ENCODE measurements around the gene THEMIS.
"Not testable (repeated sequence)": the region's sequence is repeated elsewhere in the genome, so short reads cannot be mapped to it uniquely, and the experiment has no call there.

THEMIS gene

GRCh38 chr6:127891731-127892326 lies 9.0 kb downstream of the THEMIS start:
- H3K9ac ChIP-seq (ENCODE audit: low read length), result no peak overlapping the region
- H3K4me1 ChIP-seq (ENCODE audit: low read length), result no peaks in the 10 kb centered on the region
- H3K36me3 ChIP-seq (replicated peaks; ENCODE audit: low read depth, low read length), result no peaks in the 10 kb centered on the region
- H3K27me3 ChIP-seq (ENCODE audit: low read depth, low read length), result no peaks in the 10 kb centered on the region
- H3K4me2 ChIP-seq (ENCODE audit: low read length), result no peak overlapping the region
- no peak overlapping the region for H3K4me3 ChIP-seq (ENCODE audit: low read length)
- TF ChIP-seq EZH2phosphoT487 (IDR thresholded peaks at IDR 0.05; ENCODE audit: low read depth), result no peak
- no peak for TF ChIP-seq CTCF (IDR thresholded peaks at IDR 0.05; ENCODE audit: low read depth, low read length)
- no peaks in the 10 kb centered on the region for H3K9me3 ChIP-seq (ENCODE audit: insufficient read depth, low read length)
- no peaks in the 10 kb centered on the region for H3K79me2 ChIP-seq (ENCODE audit: low read length)
- H3K27ac ChIP-seq (ENCODE audit: low read length), result no peak overlapping the region
- no peak overlapping the region for H2AFZ ChIP-seq (ENCODE audit: low read depth, low read length)
- H4K20me1 ChIP-seq (ENCODE audit: insufficient read depth, low read length), result no peaks in the 10 kb centered on the region

- H3K36me3 ChIP-seq (replicated peaks; ENCODE audit: low read depth, low read length), result no peaks in the 10 kb centered on the region
- H3K9ac ChIP-seq (ENCODE audit: low read length), result no peak overlapping the region
- H3K9me3 ChIP-seq (ENCODE audit: insufficient read depth, low read length), result no peaks in the 10 kb centered on the region
- H3K4me1 ChIP-seq (ENCODE audit: low read length), result no peaks in the 10 kb centered on the region
- TF ChIP-seq CTCF (IDR thresholded peaks at IDR 0.05; ENCODE audit: low read depth, low read length) (no peak), EZH2phosphoT487 (IDR thresholded peaks at IDR 0.05; ENCODE audit: low read depth) (no peak)
- no peaks in the 10 kb centered on the region for H3K79me2 ChIP-seq (ENCODE audit: low read length)
- H2AFZ ChIP-seq (ENCODE audit: low read depth, low read length), result no peak overlapping the region
- H3K27me3 ChIP-seq (ENCODE audit: low read depth, low read length), result no peaks in the 10 kb centered on the region
- H3K4me2 ChIP-seq (ENCODE audit: low read length), result no peak overlapping the region
- H3K4me3 ChIP-seq (ENCODE audit: low read length), result no peak overlapping the region
- H3K27ac ChIP-seq (ENCODE audit: low read length), result no peak overlapping the region
- no peaks in the 10 kb centered on the region for H4K20me1 ChIP-seq (ENCODE audit: insufficient read depth, low read length)
Measured at GRCh38 chr6:127886603-127887002, 14.3 kb downstream of the THEMIS start.

GRCh38 chr6:127884134-127884533 lies 16.7 kb downstream of the THEMIS start:
- Histone ChIP-seq H3K79me2 (ENCODE audit: low read length) (no peaks in the 10 kb centered on the region), H4K20me1 (ENCODE audit: insufficient read depth, low read length) (no peaks in the 10 kb centered on the region), H3K27me3 (ENCODE audit: low read depth, low read length) (no peaks in the 10 kb centered on the region), H2AFZ (ENCODE audit: low read depth, low read length) (no peak overlapping the region), H3K4me2 (ENCODE audit: low read length) (no peak overlapping the region), H3K4me3 (ENCODE audit: low read length) (no peak overlapping the region), H3K27ac (ENCODE audit: low read length) (no peak overlapping the region), H3K36me3 (replicated peaks; ENCODE audit: low read depth, low read length) (no peaks in the 10 kb centered on the region), H3K4me1 (ENCODE audit: low read length) (peaks cover 12% of the 10 kb centered on the region), H3K9ac (ENCODE audit: low read length) (no peak overlapping the region), H3K9me3 (ENCODE audit: insufficient read depth, low read length) (no peaks in the 10 kb centered on the region)
- TF ChIP-seq EZH2phosphoT487 (IDR thresholded peaks at IDR 0.05; ENCODE audit: low read depth) (no peak), CTCF (IDR thresholded peaks at IDR 0.05; ENCODE audit: low read depth, low read length) (no peak)

- H3K79me2 ChIP-seq (ENCODE audit: low read length); H3K4me3 ChIP-seq (ENCODE audit: low read length); H2AFZ ChIP-seq (ENCODE audit: low read depth, low read length); H3K9ac ChIP-seq (ENCODE audit: low read length); H3K9me3 ChIP-seq (ENCODE audit: insufficient read depth, low read length); H3K27ac ChIP-seq (ENCODE audit: low read length); H3K27me3 ChIP-seq (ENCODE audit: low read depth, low read length); H3K4me2 ChIP-seq (ENCODE audit: low read length); H4K20me1 ChIP-seq (ENCODE audit: insufficient read depth, low read length); H3K36me3 ChIP-seq (replicated peaks; ENCODE audit: low read depth, low read length): not testable (repeated sequence)
- H3K4me1 ChIP-seq (ENCODE audit: low read length), result peaks cover 26% of the 10 kb centered on the region
Measured at GRCh38 chr6:127881949-127882348, 18.9 kb downstream of the THEMIS start.
